ENCODE results near the gene DCC.

Gene DCC

DNA sequence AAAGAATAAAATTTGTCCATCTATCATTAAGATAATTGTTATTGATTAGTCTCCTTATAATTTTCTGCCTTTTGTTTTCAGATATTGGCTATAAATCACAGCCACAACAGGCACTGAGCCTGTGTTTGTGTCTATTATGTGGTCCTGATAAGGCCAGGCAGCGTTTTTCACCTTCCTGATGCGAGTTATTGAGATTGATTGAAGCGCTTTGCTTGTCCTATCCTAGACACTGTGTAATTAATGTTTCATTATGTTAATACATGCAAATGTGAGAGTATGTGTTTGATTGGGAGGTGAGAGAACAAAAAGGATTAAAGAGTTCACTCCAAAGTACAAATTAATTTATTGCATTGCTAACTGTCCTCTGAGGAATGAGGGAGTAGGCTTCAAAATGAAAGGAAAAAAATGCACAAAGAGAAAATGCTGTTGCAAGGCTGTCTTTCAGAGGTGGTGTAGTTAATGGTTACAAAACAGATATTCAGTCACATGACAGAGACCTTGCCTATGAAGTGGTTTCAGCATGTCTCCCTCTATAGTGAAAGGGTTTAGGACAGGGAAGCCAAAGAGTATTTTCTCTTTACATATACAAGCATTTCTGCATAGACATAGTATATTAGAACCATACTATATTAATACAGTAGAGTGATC, 391.1 kb downstream of the DCC start:
- no peak for DNase-seq (ENCODE audit: low read depth)
- TF ChIP-seq, protein P1, sequence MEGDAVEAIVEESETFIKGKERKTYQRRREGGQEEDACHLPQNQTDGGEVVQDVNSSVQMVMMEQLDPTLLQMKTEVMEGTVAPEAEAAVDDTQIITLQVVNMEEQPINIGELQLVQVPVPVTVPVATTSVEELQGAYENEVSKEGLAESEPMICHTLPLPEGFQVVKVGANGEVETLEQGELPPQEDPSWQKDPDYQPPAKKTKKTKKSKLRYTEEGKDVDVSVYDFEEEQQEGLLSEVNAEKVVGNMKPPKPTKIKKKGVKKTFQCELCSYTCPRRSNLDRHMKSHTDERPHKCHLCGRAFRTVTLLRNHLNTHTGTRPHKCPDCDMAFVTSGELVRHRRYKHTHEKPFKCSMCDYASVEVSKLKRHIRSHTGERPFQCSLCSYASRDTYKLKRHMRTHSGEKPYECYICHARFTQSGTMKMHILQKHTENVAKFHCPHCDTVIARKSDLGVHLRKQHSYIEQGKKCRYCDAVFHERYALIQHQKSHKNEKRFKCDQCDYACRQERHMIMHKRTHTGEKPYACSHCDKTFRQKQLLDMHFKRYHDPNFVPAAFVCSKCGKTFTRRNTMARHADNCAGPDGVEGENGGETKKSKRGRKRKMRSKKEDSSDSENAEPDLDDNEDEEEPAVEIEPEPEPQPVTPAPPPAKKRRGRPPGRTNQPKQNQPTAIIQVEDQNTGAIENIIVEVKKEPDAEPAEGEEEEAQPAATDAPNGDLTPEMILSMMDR (IDR thresholded peaks at IDR 0.05; ENCODE audit: control insufficient read depth, extremely low read depth, insufficient read depth), result no peak
- no peak overlapping the region for H3K4me3 ChIP-seq (ENCODE audit: low read depth, low read length)

DNA sequence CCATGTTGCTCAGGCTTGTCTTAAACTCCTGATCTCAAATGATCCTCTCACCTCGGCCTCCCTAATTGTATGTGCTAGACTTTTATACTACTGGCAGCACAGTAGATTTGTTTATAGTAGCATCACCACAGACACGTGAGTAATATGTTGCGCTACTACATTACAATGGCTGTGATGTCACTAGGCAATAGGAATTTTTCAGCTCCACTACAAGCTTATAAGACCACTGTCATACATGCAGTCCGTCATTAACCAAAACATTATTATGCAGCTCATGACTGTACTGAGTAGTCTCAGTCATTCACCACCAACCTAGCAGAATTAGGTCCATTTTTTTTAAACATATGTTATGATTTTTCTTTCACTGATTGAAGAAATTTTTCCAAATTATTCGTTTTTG, 398.9 kb downstream of the DCC start:
- DNase-seq (ENCODE audit: low read depth), result no peak
- H3K4me3 ChIP-seq (ENCODE audit: low read depth, low read length), result no peak overlapping the region
- TF ChIP-seq, protein P1 (IDR thresholded peaks at IDR 0.05; ENCODE audit: control insufficient read depth, extremely low read depth, insufficient read depth), result no peak

DNA sequence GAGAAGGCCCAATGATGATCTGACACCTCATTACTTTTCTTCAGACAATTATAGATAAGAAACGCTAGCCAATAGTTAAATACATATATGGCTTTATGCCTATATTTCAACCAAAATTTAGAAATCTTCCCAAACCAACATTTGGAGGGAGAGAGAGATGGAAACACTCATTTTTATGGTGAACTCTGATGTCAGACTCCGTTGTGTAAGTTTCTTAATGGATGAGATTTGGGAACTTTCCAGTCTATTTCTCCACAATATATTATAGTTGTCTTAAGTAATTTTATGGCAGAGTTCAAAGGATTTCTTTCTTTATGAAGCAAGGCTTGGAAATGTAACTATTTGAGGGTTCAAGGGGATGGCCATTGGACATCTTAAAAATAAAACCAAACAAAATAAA, 407.0 kb downstream of the DCC start:
- H3K4me3 ChIP-seq (ENCODE audit: low read depth, low read length), result no peak overlapping the region
- TF ChIP-seq, protein P1 (IDR thresholded peaks at IDR 0.05; ENCODE audit: control insufficient read depth, extremely low read depth, insufficient read depth), result no peak
- no peak for DNase-seq (ENCODE audit: low read depth)

DNA sequence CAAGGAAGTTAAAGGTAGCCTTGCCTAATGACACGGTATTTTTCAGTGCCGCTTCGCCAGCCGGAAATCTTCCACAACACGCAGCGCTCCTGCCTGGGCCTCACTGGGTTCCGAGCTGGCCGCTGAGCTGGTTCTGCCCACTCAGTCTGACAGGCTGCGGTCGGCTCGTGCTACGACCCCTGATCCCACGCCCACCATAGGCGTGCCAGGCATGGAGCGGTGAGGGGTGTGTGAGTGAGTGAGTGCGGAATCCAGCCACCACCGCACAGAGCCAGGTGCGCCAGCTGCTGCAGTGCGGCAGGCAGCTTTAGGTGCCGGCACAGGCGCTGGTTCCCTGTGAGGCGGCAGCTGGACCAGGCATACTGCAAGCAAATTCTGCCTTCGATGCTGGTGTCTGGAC, 407.9 kb downstream of the DCC start:
- TF ChIP-seq, protein P1 (IDR thresholded peaks at IDR 0.05; ENCODE audit: control insufficient read depth, extremely low read depth, insufficient read depth), result no peak
- H3K4me3 ChIP-seq (ENCODE audit: low read depth, low read length), result no peak overlapping the region
- no peak for DNase-seq (ENCODE audit: low read depth)

DNA sequence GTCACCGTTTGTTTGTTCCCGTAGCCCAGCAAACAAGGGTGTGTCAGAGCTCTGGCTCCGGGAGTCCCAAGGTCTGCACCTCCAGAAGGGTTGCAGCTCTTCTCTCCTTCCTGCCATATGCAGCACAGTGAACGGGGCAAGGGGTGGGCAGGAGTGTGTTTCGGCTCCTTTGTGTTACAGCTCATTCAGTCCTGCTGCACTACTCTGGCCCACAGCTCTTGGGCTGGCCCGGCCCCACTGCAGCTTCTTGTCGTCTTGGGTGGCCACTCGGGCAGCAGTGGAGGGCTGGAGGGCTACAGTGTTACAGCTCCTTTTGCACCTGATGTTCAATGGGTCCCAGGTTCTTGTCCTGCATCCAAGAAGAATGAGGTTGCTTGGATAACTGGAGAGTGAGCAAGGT, 408.3 kb downstream of the DCC start:
- DNase-seq (ENCODE audit: low read depth), result no peak
- TF ChIP-seq, protein P1 (IDR thresholded peaks at IDR 0.05; ENCODE audit: control insufficient read depth, extremely low read depth, insufficient read depth), result no peak
- H3K4me3 ChIP-seq (ENCODE audit: low read depth, low read length), result no peak overlapping the region

DNA sequence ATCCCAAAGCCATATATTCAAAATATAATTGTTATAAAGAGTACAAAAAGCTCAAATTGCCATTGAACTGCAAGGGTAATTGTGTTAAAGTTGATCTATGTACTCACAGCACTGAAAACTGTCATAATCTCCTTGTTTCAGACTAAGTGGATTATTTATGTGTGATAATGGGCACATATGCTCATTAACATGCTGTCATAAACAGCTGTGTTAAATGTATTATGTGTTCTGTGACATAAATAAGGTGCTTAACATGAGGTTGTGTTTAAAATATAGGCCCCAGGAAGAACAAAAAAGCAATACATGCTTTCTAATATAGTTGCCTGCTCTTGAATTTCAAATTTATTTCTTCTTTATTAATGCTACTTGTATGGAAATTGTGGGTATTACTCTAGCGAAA, 409.5 kb downstream of the DCC start:
- no peak overlapping the region for H3K4me3 ChIP-seq (ENCODE audit: low read depth, low read length)
- no peak for DNase-seq (ENCODE audit: low read depth)
- TF ChIP-seq, protein P1 (IDR thresholded peaks at IDR 0.05; ENCODE audit: control insufficient read depth, extremely low read depth, insufficient read depth), result no peak

DNA sequence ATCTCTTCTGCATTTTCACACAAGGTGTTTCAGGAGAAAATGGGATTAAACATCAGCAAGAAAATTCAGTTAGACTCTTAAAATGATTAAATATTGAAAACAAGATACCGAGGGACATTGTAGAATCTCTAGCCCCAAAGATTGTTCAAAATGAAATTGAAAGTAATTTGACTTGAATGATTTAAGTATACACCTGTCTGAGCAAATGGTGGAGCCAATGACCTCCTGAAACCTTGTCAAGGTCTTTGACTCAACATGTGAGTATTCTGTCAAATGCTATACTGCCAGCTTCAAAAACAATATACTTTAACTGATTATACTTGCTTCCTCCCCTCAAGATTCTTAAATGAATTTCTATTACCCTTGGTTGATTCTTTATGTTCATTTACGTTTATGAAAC, 411.0 kb downstream of the DCC start:
- no peak for DNase-seq (ENCODE audit: low read depth)
- no peak overlapping the region for H3K4me3 ChIP-seq (ENCODE audit: low read depth, low read length)
- TF ChIP-seq, protein P1 (IDR thresholded peaks at IDR 0.05; ENCODE audit: control insufficient read depth, extremely low read depth, insufficient read depth), result no peak
